Keratinocyte (primary cell): ENCODE results near the gene ATP6V0B. TPM values are rescaled to one million over a fixed set of nuclear protein-coding genes. Genes with fewer than 3 reads are reported as not detected.

Experiments
- DNase-seq: peaks from one replicate; pipeline ENCODE4 v3.0.0-alpha.2; 2011; ENCODE audit warnings: low read depth, missing footprints, low spot score
- FAIRE-seq: peaks from 2 replicates; lab custom pipeline; 2011; peaks lifted over from hg19 to GRCh38; lab: Jason Lieb, UNC
- H2AFZ ChIP-seq: 2 replicates; pipeline ENCODE4 v1.6.0; 2012; ENCODE audit warnings: low read length, control low read depth, inconsistent platforms; ENCODE audit not compliant: control insufficient read depth
- H3K27ac ChIP-seq: 2 replicates; pipeline ENCODE4 v1.5.1; 2011; ENCODE audit warnings: low read length; ENCODE audit not compliant: control insufficient read depth, insufficient read depth
- H3K27me3 ChIP-seq: 3 replicates; pipeline ENCODE4 v1.6.0; 2011; ENCODE audit warnings: low read length; ENCODE audit not compliant: control insufficient read depth, insufficient read depth; ENCODE audit errors: extremely low read depth
- H3K36me3 ChIP-seq, 2 experiments: 2 replicates in 1 of 2; 3 replicates in 1 of 2; pipeline ENCODE4 v1.5.1; 2011; ENCODE audit warnings: low read length in 2 of 2, mild to moderate bottlenecking in 1 of 2; ENCODE audit not compliant: control insufficient read depth in 2 of 2, insufficient read depth in 2 of 2; ENCODE audit errors: extremely low read depth in 1 of 2
- H3K4me1 ChIP-seq: 3 replicates; pipeline ENCODE4 v1.5.1; 2011; ENCODE audit warnings: low read length; ENCODE audit not compliant: control insufficient read depth, insufficient read depth; ENCODE audit errors: extremely low read depth
- H3K4me2 ChIP-seq: 3 replicates; pipeline ENCODE4 v1.6.0; 2011; ENCODE audit warnings: low read depth, low read length; ENCODE audit not compliant: control insufficient read depth, insufficient read depth; ENCODE audit errors: extremely low read depth
- H3K4me3 ChIP-seq, 3 experiments: fragments of 200-600 bp in 1 of 3; sonication (generic) in 1 of 3; 2 replicates in 2 of 3; 3 replicates in 1 of 3; pipeline ENCODE4 v1.5.1; 2011 to 2016; ENCODE audit warnings: low read length in 3 of 3, mild to moderate bottlenecking in 3 of 3, control low read depth in 2 of 3, inconsistent platforms in 1 of 3, low read depth in 1 of 3, mixed read lengths in 1 of 3, mixed run types in 1 of 3, moderate library complexity in 1 of 3; ENCODE audit not compliant: control insufficient read depth in 2 of 3, insufficient read depth in 2 of 3; ENCODE audit errors: extremely low read depth in 1 of 3
- H3K79me2 ChIP-seq: 2 replicates; pipeline ENCODE4 v1.6.0; 2012; ENCODE audit warnings: low read length; ENCODE audit not compliant: control insufficient read depth, insufficient read depth
- H3K9ac ChIP-seq: 3 replicates; pipeline ENCODE4 v1.6.0; 2011; ENCODE audit warnings: low read length; ENCODE audit not compliant: control insufficient read depth, insufficient read depth; ENCODE audit errors: extremely low read depth
- H3K9me1 ChIP-seq: 3 replicates; pipeline ENCODE4 v1.6.0; 2011; ENCODE audit warnings: low read length; ENCODE audit not compliant: control insufficient read depth, insufficient read depth; ENCODE audit errors: extremely low read depth
- H3K9me3 ChIP-seq: 2 replicates; pipeline ENCODE4 v1.5.1; 2012; ENCODE audit warnings: low read depth, low read length; ENCODE audit not compliant: control insufficient read depth
- H4K20me1 ChIP-seq: 3 replicates; pipeline ENCODE4 v1.6.0; 2011; ENCODE audit warnings: low read length; ENCODE audit not compliant: control insufficient read depth, insufficient read depth; ENCODE audit errors: extremely low read depth
- EZH2 ChIP-seq: IDR thresholded peaks from one replicate; pipeline ENCODE4 v1.6.1; 2012; ENCODE audit warnings: inconsistent platforms, mild to moderate bottlenecking, low read length, moderate library complexity
- dilution Hi-C: fragments of 300-500 bp; cut with MboI; formaldehyde crosslinking; loops from one replicate; pipeline ENCODE4 v1.7.0; 2020; ENCODE audit warnings: low sequenced_read_pairs; ENCODE audit not compliant: extremely low pct_ligation_motif_present
- polyA plus RNA-seq, 5 experiments: library from polyadenylated mRNA; depleted of rRNA in 3 of 5; stranded (reverse) in 3 of 5; stranded (forward) in 1 of 5; unstranded in 1 of 5; fragments of >200 nt; gene quantifications; 1 replicate in 1 of 5; 2 replicates in 3 of 5; 3 replicates in 1 of 5; pipeline versions ENCODE4 v1.2.1 to v1.2.3, GENCODE V29; 2011 to 2012; ENCODE audit warnings: missing spikeins in 2 of 5, low read depth in 1 of 5, low replicate concordance in 1 of 5
- TF ChIP-seq, protein P1 (sequence below), 3 experiments: IDR thresholded peaks in 1 of 3; conservative IDR thresholded peaks in 1 of 3; optimal IDR thresholded peaks in 1 of 3; 2 replicates in 2 of 3; 3 replicates in 1 of 3; pipeline versions ENCODE3 to v1.5.1; 2011; ENCODE audit warnings: low read length in 3 of 3, mild to moderate bottlenecking in 3 of 3, moderate library complexity in 2 of 3, control low read depth in 1 of 3, inconsistent platforms in 1 of 3; ENCODE audit not compliant: insufficient read depth in 2 of 3; ENCODE audit errors: extremely low read depth in 1 of 3

Gene ATP6V0B
- polyA plus RNA-seq, 1 donor (not counting 4 experiments of a cell fraction or from before 2014, with no cell fraction given): 195 TPM

DNA sequence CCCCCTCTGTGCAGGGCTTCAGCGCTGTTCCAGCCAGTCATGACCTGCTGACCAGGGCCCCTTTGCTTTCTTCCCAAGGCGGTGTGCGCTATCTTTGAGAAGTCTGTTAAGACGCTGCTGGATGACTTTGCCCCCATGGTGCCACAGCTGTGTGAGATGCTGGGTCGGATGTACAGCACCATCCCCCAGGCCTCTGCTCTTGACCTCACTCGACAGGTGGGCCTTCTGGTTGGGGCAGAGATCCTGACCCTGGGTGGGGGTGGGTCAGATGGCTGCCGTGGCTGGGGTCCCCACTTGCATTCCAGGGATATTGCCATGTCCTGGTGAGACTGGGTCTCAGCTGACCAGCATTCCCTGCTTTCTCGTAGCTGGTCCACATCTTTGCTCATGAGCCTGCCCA, 14.0 kb upstream of the ATP6V0B start:
- no peak overlapping the region for H3K4me2 ChIP-seq
- no peaks in the 10 kb centered on the region for H3K4me1 ChIP-seq
- no peaks in the 10 kb centered on the region for H3K27me3 ChIP-seq
- TF ChIP-seq EZH2: no peak
- TF ChIP-seq, protein P1, sequence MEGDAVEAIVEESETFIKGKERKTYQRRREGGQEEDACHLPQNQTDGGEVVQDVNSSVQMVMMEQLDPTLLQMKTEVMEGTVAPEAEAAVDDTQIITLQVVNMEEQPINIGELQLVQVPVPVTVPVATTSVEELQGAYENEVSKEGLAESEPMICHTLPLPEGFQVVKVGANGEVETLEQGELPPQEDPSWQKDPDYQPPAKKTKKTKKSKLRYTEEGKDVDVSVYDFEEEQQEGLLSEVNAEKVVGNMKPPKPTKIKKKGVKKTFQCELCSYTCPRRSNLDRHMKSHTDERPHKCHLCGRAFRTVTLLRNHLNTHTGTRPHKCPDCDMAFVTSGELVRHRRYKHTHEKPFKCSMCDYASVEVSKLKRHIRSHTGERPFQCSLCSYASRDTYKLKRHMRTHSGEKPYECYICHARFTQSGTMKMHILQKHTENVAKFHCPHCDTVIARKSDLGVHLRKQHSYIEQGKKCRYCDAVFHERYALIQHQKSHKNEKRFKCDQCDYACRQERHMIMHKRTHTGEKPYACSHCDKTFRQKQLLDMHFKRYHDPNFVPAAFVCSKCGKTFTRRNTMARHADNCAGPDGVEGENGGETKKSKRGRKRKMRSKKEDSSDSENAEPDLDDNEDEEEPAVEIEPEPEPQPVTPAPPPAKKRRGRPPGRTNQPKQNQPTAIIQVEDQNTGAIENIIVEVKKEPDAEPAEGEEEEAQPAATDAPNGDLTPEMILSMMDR (optimal IDR thresholded peaks at IDR 0.05 in 1 of 3, IDR thresholded peaks at IDR 0.05 in 1 of 3, conservative IDR thresholded peaks at IDR 0.05 in 1 of 3; ENCODE audit: extremely low read depth in 1 of 3, insufficient read depth in 2 of 3, low read length in 3 of 3): no peak
- H3K4me3 ChIP-seq: no peak overlapping the region
- H3K79me2 ChIP-seq: no peaks in the 10 kb centered on the region
- H3K9me3 ChIP-seq: no peaks in the 10 kb centered on the region
- H2AFZ ChIP-seq: no peak overlapping the region
- FAIRE-seq (no peak), DNase-seq (no peak)
- peaks cover 48 to 58% of the 10 kb centered on the region in 2 experiments for H3K36me3 ChIP-seq
- dilution Hi-C loops: no loop called here
- H3K9me1 ChIP-seq: no peaks in the 10 kb centered on the region
- H4K20me1 ChIP-seq: no peaks in the 10 kb centered on the region
- no peak overlapping the region for H3K27ac ChIP-seq
- H3K9ac ChIP-seq: no peak overlapping the region

DNA sequence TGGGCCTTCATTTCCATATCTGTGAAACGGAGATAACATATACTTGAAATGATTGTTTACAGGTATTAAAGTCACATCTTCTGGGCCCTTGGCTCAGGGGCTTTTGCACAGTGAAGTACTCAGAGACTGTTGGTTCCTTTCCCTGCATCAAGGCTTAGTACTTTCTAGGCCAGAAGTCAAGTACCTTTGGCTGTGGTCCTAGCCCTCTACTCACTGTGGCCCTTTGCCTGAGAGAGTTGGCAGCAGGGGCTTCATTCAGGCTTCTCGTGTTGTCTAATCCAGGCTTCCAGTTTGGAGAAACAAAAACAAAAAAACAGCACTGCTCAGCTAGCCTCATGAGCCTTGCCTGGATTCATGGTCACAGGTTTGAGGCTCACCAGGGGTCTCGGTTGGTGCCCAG, 13.1 kb upstream of the ATP6V0B start:
- no peak overlapping the region for H3K4me3 ChIP-seq
- H3K9ac ChIP-seq: no peak overlapping the region
- no peak overlapping the region for H3K27ac ChIP-seq
- no peak for DNase-seq
- H4K20me1 ChIP-seq: no peaks in the 10 kb centered on the region
- no peaks in the 10 kb centered on the region for H3K9me3 ChIP-seq
- H3K79me2 ChIP-seq: no peaks in the 10 kb centered on the region
- H3K36me3 ChIP-seq: peaks cover 47 to 53% of the 10 kb centered on the region in 2 experiments
- no peak overlapping the region for H2AFZ ChIP-seq
- no peak for FAIRE-seq
- TF ChIP-seq EZH2: no peak
- TF ChIP-seq, protein P1 (optimal IDR thresholded peaks at IDR 0.05 in 1 of 3, IDR thresholded peaks at IDR 0.05 in 1 of 3, conservative IDR thresholded peaks at IDR 0.05 in 1 of 3; ENCODE audit: extremely low read depth in 1 of 3, insufficient read depth in 2 of 3, low read length in 3 of 3): no peak
- H3K9me1 ChIP-seq: no peaks in the 10 kb centered on the region
- dilution Hi-C loops: no loop called here
- no peak overlapping the region for H3K4me2 ChIP-seq
- H3K27me3 ChIP-seq: no peaks in the 10 kb centered on the region
- no peaks in the 10 kb centered on the region for H3K4me1 ChIP-seq
